Motor neuron (in vitro differentiated cells): ENCODE results near the gene STRA8. TPM values are rescaled to one million over a fixed set of nuclear protein-coding genes. Genes with fewer than 3 reads are reported as not detected.

Experiments used
- ATAC-seq, 8 experiments: fragments of 200-7000 bp; cut with Tn5 transposase; replicated peaks in 6 of 8; 2 replicates each; pipeline ENCODE4 v1.8.0; 2021; ENCODE audit warnings: mild to moderate bottlenecking in 8 of 8, moderate library complexity in 8 of 8
- H3K27ac ChIP-seq, 2 donors: fragments of 250-450 bp; sonication (Bioruptor Pico); 2 replicates each; pipeline ENCODE4 v1.9.0; 2021; ENCODE audit warnings: antibody characterized with exemption in 2 of 2, mild to moderate bottlenecking in 2 of 2, moderate library complexity in 1 of 2
- H3K4me1 ChIP-seq, 2 donors: fragments of 250-450 bp; sonication (Bioruptor Pico); replicated peaks in 1 of 2; 2 replicates each; pipeline ENCODE4 v1.6.1; 2021; ENCODE audit warnings: antibody characterized with exemption in 2 of 2, mild to moderate bottlenecking in 2 of 2, moderate library complexity in 1 of 2
- H3K4me3 ChIP-seq, 5 donors: fragments of 250-450 bp; sonication (Bioruptor Pico); 2 replicates each; pipeline ENCODE4 v1.9.0; 2021; ENCODE audit warnings: antibody characterized with exemption in 5 of 5, mild to moderate bottlenecking in 5 of 5, moderate library complexity in 4 of 5
- WGBS, 10 experiments: fragments of 450-650 bp; shearing (Covaris generic); methylation state at CpG; one replicate each; pipeline ENCODE4 v1.0.0; 2022; 5-methylcytosine and 5-hydroxymethylcytosine counted together
- in situ Hi-C, 9 experiments: fragments of 400-800 bp; cut with MboI; loops; one replicate each; pipeline ENCODE4 v1.15.0; 2021; ENCODE audit warnings: low sequenced_read_pairs in 9 of 9, low pct_unique_long_range_greater_than_20kb in 2 of 9; ENCODE audit not compliant: unreplicated experiment in 9 of 9
- total RNA-seq, 8 experiments: library from RNA; unstranded; fragments of 300-600 nt; gene quantifications; 2 replicates each; pipeline versions ENCODE4 v1.2.3 to v1.2.4, GENCODE V29; 2022

The STRA8 gene
- total RNA-seq, 8 experiments from 2014 or later = not detected

GRCh38 chr7:135285547-135286233 is 52.1 kb downstream of the STRA8 start:
- Histone ChIP-seq H3K27ac (no peak overlapping the region), H3K4me1 (no peaks in the 10 kb centered on the region), H3K4me3 (no peak overlapping the region)
- in situ Hi-C loops = loop anchor here in 3 of 9 experiments (25.0 kb wide), 3 partner anchors 102 to 727 kb away; partner anchors contain the start of gene NUP205 (in 1 of the 3)
- WGBS, 10 experiments = 8 to 80% (median 50%) methylated on average over 1 to 5 of the region's 5 CpGs; no CpG with 5 or more reads in 1 of the 10 experiments
- peak in 3 of 8 experiments; percentile 41 to 86 (median 52) for ATAC-seq

DNA sequence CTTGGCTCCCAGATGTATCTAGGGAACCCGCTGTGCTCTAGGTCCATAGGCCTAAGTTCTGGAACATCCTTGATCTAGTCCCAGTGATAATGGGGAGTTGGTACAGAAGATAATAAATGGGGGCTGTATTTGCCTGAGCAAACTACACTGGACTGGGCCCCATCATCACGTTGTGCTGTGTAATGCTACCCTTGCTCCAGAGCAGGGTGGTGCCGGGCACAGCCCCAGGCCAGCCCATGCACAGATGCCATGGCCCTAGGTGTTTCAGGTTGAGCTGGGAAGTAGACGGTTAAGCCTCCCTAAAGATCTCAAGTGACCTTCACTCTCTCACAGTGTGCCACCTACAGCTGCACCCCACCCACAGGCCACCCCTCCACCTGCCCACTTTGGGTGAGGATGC is 53.2 kb downstream of the STRA8 start:
- in situ Hi-C loops = loop anchor here in 3 of 9 experiments (25.0 kb wide), 3 partner anchors 100 to 725 kb away; partner anchors contain the start of gene NUP205 (in 1 of the 3)
- no peak overlapping the region for H3K27ac ChIP-seq
- WGBS, 10 experiments = 40 to 100% (median 87%) methylated on average over 1 to 3 of the region's 4 CpGs; no CpG with 5 or more reads in 7 of the 10 experiments
- no peaks in the 10 kb centered on the region for H3K4me1 ChIP-seq
- H3K4me3 ChIP-seq = no peak overlapping the region
- ATAC-seq = no peak

- WGBS, 10 experiments = 40 to 100% (median 73%) methylated on average over 1 to 3 of the region's 7 CpGs; no CpG with 5 or more reads in 2 of the 10 experiments
These were observed 57.0 kb downstream of the STRA8 start for GRCh38 chr7:135290594-135290993.

DNA sequence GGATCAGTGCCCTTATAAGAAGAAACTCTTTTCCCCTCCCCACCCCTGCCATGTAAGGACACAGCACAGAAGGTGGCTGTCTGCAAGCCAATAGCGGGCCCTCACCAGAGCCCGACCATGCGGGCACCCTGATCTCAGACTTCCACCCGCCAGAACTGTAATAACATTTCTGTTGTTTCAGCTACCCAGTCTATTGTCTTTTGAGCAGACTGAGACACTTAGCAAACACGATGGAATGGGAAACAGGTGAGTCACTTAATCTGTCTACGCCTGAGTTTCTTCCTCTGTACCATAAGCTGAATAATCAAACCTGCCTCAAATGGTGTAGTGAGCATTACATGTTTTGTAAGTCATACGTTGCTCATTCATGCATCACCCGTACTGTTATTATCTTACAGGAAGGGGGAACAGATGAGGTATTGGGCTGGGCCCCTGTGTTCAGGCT is 58.2 kb downstream of the STRA8 start:
- in situ Hi-C loops = loop anchor here in 3 of 9 experiments (25.0 kb wide), 3 partner anchors 95 to 720 kb away; partner anchors contain the start of gene NUP205 (in 1 of the 3)
- 34 to 100% (median 87%) methylated on average over 1 to 7 of the region's 8 CpGs; no CpG with 5 or more reads in 2 of the 10 experiments for WGBS, 10 experiments
- Histone ChIP-seq H3K4me1 (no peaks in the 10 kb centered on the region), H3K4me3 (no peak overlapping the region), H3K27ac (no peak overlapping the region)
- ATAC-seq = no peak

More at GRCh38 chr7:135290594-135290993, 57.0 kb downstream of the STRA8 start:
- no peak overlapping the region for H3K27ac ChIP-seq
- no peak for ATAC-seq
- in situ Hi-C loops = loop anchor here in 3 of 9 experiments (25.0 kb wide), 3 partner anchors 97 to 722 kb away; partner anchors contain the start of gene NUP205 (in 1 of the 3)
- no peak overlapping the region for H3K4me3 ChIP-seq
- no peaks in the 10 kb centered on the region for H3K4me1 ChIP-seq

- no peak overlapping the region for H3K27ac ChIP-seq
- in situ Hi-C loops = loop anchor here in 3 of 9 experiments (25.0 kb wide), 3 partner anchors 88 to 713 kb away; partner anchors contain the start of gene NUP205 (in 1 of the 3)
- no peak overlapping the region for H3K4me3 ChIP-seq
- WGBS, 10 experiments = 20 to 64% (median 42%) methylated on average over 1 to 6 of the region's 6 CpGs; no CpG with 5 or more reads in 2 of the 10 experiments
- peak in 4 of 8 experiments; percentile 21 to 41 (median 30) for ATAC-seq
- H3K4me1 ChIP-seq = peaks cover 4 to 9% of the 10 kb centered on the region in 2 donors
These were observed 65.6 kb downstream of the STRA8 start for GRCh38 chr7:135299235-135299634.

- no peak for ATAC-seq
- Histone ChIP-seq H3K27ac (no peak overlapping the region), H3K4me3 (no peak overlapping the region), H3K4me1 (peaks cover 4 to 9% of the 10 kb centered on the region in 2 donors)
- WGBS, 10 experiments = 38 to 100% (median 96%) methylated on average over 1 to 2 of the region's 3 CpGs
- in situ Hi-C loops = no loop called here
These were observed 67.5 kb downstream of the STRA8 start for GRCh38 chr7:135300913-135301765.

Other genes starting within 250 kb of the STRA8 start
- gene AGBL3, start 247.3 kb upstream of the STRA8 start, total RNA-seq = 1 to 10 TPM in 6 of 8 experiments, under 1 TPM in 2; 0.97 to 6.6 (median 2.0) TPM
- gene TMEM140, start 85.8 kb upstream of the STRA8 start, total RNA-seq = 10 to 100 TPM in 4 of 8 experiments, 1 to 10 TPM in 4; 4.7 to 18.5 (median 11.4) TPM
- gene CYREN, start 63.1 kb upstream of the STRA8 start, total RNA-seq = 10 to 100 TPM; 13.0 to 47.3 (median 28.4) TPM
- gene WDR91, start 22.3 kb upstream of the STRA8 start, total RNA-seq = 10 to 100 TPM in 5 of 8 experiments, 1 to 10 TPM in 3; 6.3 to 19.6 (median 12.3) TPM